ENCODE data around the gene KRTAP5-6.
"Not testable (repeated sequence)": the region's sequence is repeated elsewhere in the genome, so short reads cannot be mapped to it uniquely, and the experiment has no call there.

Gene KRTAP5-6

DNA sequence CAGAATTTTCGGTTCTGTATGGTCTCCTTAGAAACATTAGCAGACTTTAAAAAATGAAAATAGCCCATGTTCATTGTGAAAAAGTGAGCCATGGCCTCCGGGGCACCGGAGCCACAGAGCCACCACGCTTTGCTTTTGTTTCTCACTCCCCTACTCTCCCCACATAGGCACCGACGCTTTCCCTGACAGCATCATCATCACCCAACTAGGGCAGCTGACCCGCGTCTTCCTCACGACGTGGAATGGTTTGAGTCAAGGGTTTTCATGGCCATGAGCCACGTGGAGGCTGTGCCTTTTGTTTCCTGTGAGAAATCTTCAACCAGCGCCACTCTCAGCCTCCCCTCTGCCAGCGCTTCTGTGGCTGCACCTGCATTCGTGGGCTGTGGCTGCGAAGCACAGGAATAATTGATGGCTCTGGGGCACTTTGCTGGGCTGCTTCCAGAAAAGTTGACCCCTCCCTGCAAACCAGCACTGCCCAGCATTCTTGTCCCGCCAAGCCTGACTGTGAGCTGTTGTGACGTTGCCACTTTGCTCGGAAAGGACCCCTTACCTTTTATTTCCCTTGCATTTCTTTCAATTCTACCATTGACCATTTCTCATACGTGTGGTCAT lies 8.6 kb upstream of the KRTAP5-6 start:
- H3K36me3 Mint-ChIP-seq; H3K4me1 Mint-ChIP-seq (ENCODE audit: low read depth); H3K27ac Mint-ChIP-seq; H3K9me3 Mint-ChIP-seq (ENCODE audit: low read depth); H3K27me3 Mint-ChIP-seq; H3K4me3 Mint-ChIP-seq: not testable (repeated sequence)

DNA sequence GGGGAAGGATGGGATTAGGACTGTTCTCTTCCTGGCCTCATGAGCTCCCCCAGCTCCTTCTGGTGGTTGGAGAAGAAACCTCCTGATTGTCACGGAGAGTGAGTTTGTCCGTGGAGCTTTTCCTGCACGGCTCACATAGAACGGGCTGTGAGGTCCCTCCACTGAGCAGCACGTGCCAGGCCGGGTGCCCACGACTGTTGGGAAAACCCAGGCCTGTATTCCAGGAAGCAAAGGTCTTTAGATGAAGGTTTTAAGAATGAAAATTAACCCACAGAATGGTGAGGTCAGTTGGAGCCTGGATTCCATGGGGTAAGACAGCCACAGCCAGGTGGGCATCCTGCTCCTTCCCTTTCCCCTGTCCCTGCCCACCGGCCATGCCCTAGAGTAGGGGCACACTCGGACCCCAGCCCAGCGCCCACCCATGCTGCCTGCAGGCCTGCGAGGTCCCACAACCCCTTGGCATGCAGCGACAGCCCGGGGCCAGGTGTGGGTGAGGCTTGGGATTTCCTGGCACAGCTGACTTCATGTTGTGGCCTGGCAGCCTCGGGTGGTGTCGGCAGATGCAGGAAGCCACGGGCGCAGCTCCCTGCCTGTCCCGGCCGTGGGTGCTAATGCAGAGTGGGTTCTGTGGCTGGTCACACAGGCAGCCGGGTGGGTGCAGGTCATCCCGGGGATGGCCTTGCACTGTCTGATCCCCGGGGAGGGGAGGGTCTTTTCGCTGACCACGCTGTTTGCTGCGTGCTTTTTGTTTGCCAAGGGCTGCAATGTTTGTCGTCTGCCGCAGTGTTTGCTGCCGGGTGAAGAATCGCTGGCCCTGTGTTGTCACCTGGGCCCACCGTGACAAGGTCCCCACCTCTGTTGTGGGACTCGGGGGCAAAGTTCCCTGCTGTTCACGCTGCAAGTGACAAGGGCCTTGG lies 7.5 kb upstream of the KRTAP5-6 start:
- not testable (repeated sequence) for H3K4me1 Mint-ChIP-seq (ENCODE audit: low read depth); H3K36me3 Mint-ChIP-seq; H3K27ac Mint-ChIP-seq; H3K4me3 Mint-ChIP-seq; H3K9me3 Mint-ChIP-seq (ENCODE audit: low read depth); H3K27me3 Mint-ChIP-seq

DNA sequence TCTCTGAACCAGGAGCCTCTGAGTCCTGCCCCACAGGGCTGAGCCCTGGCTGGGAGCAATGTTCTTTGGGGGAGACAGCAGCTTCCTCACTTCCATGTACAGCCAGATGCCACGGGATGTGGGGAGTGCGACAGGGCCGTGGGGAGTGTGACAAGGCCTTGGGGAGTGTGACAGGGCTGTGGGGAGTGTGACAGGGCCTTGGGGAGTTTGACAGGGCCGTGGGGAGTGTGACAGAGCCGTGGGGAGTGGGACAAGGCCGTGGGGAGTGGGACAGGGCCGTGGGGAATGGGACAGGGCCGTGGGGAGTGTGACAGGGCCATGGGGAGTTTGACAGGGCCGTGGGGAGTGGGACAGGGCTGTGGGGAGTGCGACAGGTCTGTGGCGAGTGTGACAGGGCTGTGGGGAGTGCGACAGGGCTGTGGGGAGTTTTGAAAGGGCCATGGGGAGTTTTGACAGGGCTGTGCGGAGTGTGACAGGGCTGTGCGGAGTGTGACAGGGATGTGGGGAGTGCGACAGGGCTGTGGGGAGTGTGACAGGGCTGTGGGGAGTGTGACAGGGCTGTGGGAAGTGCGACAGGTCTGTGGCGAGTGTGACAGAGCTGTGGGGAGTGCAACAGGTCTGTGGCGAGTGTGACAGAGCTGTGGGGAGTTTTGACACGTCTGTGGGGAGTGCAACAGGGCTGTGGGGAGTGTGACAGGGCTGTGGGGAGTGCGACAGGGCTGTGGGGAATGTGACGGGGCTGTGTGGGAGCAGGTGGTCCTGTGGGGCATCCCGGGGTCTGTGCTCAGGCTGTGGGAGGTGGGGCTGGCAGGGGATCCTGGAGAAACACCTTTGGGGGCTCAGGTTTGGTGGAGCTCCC lies 6.6 kb upstream of the KRTAP5-6 start:
- Mint-ChIP-seq H3K9me3 (ENCODE audit: low read depth) (no peaks in the 10 kb centered on the region), H3K4me1 (ENCODE audit: low read depth) (peaks cover 3% of the 10 kb centered on the region), H3K4me3 (no peak overlapping the region), H3K27ac (no peak overlapping the region), H3K27me3 (peaks cover 9% of the 10 kb centered on the region), H3K36me3 (no peaks in the 10 kb centered on the region)

DNA sequence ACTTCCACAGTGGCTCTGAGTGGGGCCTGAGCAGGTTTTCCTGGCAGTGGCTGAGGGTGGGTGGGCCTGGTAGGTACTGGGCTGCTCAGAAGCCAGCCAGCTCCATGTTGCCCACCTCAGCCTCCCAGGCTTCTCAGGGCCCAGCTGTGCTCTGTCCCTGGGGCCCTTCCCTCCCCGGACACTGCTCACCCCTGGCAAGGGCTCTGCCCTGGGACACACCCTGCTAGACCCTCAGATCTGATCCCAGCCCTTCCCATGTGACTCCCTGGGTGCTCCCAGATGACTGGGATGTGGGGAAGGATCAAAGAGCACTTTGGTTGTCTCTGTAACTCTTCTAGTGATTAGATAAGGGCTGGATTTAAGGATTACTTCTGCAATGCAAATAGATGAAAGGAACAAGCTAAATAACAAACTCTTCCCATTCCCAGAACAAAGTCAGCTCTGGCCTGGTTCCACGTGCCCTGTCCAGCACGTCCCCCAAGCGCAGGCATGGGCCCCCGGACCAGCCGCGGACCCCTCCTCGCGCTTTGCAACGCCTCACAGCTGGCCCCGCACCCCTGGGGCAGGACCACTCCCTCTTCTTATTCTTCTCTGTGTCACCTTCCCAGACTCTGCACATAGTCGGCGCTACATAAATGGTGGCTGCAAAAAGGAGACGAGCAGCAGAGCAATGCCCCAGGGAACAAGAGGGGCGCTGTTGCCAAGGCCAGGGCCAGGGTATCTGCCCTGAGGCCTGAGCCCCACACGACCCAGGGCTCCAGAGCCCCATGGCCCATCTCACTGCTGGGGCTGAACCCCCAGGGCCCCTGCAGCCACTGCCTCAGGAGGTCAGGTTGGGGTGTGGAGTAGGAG lies 5.7 kb upstream of the KRTAP5-6 start:
- Mint-ChIP-seq H3K27me3 (peaks cover 8% of the 10 kb centered on the region), H3K4me1 (ENCODE audit: low read depth) (peaks cover 4% of the 10 kb centered on the region), H3K36me3 (no peaks in the 10 kb centered on the region), H3K27ac (no peak overlapping the region), H3K9me3 (ENCODE audit: low read depth) (no peaks in the 10 kb centered on the region), H3K4me3 (no peak overlapping the region)

DNA sequence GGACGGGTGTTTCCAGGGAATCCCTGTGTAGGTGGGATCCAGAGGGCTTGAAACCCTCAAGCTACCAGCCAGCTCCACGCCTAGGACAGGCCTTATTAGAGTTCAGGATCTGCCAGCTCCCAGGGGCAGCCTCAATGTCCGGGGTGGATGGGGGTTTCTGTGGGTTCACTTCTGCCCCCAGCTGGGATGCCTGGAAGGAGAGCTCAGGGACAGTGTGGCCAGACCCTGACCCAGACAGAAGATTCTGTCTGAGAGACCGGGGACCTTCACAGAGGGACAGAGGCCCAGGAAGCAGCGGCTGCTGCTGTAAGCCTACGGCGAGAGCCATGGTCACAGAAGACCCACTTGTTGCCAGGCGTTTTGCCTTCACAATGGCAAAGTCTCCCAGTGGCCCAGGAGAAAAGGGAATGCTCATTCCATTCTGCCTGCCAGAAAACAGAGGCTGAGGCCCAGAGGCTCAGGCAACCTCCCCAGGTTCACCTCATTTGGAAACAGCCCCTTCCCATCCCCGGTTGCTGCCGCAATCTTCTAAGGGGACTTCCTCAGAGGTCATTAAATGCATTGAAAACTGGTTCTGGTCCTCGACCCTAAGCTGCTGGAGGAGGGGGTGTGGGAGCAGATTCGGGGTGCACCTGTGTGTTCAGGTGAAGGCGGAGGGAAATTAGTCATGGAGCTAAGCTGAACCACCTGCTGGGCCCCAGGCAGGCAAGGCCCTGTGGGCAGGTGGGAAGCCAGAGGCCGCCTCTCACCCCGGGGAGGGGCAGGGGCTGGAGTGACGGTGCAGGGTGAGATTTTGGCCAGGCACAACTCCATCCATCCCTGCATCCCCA lies 4.9 kb upstream of the KRTAP5-6 start:
- no peaks in the 10 kb centered on the region for H3K36me3 Mint-ChIP-seq
- H3K9me3 Mint-ChIP-seq (ENCODE audit: low read depth), result no peaks in the 10 kb centered on the region
- H3K4me1 Mint-ChIP-seq (ENCODE audit: low read depth), result peaks cover 4% of the 10 kb centered on the region
- no peak overlapping the region for H3K4me3 Mint-ChIP-seq
- H3K27me3 Mint-ChIP-seq, result peaks cover 8% of the 10 kb centered on the region
- H3K27ac Mint-ChIP-seq, result no peak overlapping the region

DNA sequence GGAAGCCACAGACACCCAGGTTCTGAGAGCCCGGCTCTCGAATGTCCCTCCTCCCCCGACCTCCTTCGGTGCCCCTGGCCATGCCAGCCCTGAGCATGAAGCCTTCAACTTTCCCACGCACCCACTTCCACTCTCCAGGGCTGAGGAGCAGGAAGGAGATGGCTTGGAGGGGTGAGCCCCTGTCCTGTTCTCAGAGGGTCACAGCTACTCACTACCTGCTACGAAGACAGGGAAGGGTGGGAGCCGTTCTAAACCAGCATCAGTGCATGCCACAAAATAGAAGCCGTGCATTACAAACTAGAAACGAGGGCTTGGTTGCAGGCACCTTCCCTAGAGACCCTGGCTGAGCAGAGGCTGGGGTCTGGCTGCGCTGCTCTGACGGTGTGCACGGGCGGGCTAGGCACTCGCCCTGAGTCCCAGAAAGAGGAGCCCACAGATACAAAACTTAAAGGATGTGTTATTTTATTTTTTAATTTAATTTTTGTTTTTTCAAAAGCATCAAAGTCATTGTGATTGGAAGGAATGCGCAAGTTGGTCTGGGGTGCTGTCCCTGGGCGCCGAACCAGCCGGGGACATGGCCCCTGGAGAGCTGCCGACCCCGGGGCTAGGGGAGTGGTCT lies 4.2 kb upstream of the KRTAP5-6 start:
- H3K27me3 Mint-ChIP-seq, result peaks cover 8% of the 10 kb centered on the region
- H3K4me3 Mint-ChIP-seq, result no peak overlapping the region
- no peak overlapping the region for H3K27ac Mint-ChIP-seq
- H3K9me3 Mint-ChIP-seq (ENCODE audit: low read depth), result no peaks in the 10 kb centered on the region
- H3K36me3 Mint-ChIP-seq, result no peaks in the 10 kb centered on the region
- H3K4me1 Mint-ChIP-seq (ENCODE audit: low read depth), result peaks cover 6% of the 10 kb centered on the region

DNA sequence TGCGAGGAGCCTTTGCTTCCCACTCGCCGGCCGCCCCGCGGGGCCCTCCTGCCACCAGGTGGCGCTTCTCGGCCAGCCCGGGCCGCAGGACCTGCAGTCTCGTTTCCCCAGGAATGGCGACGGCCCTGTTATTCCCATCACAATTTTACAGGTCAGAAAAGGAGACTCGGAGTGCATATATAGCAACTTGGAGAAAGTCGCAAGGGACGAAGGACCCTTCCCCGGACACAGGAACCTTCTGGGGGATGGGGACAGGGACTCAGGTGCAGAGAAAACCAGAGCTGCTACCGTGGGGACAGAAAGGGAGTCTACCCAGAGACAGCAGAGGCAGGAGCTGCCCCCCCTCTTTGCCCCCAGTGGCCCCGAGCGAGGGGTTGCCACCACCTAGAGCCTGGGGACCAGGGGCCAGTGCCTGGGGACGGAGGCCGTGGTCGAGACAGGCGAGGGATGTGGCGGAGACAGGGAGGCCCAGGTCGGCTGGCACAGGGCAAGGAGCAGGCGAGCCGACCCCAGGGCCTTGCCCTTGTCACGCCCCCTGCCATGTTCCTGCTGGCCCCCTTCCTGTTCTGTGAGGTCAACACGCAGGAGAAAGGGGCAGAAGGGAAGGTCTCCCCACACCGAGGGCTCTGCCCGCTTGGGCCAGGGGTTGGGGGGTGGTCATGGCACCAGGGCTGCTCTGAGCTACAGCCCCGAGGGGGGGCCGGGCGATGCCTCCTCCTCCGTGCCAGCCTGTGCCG lies 3.5 kb upstream of the KRTAP5-6 start:
- no peak overlapping the region for H3K27ac Mint-ChIP-seq
- peak overlapping the region; percentile 82 for H3K4me3 Mint-ChIP-seq
- peaks cover 8% of the 10 kb centered on the region for H3K4me1 Mint-ChIP-seq (ENCODE audit: low read depth)
- H3K36me3 Mint-ChIP-seq, result no peaks in the 10 kb centered on the region
- peaks cover 8% of the 10 kb centered on the region for H3K27me3 Mint-ChIP-seq
- H3K9me3 Mint-ChIP-seq (ENCODE audit: low read depth), result no peaks in the 10 kb centered on the region

DNA sequence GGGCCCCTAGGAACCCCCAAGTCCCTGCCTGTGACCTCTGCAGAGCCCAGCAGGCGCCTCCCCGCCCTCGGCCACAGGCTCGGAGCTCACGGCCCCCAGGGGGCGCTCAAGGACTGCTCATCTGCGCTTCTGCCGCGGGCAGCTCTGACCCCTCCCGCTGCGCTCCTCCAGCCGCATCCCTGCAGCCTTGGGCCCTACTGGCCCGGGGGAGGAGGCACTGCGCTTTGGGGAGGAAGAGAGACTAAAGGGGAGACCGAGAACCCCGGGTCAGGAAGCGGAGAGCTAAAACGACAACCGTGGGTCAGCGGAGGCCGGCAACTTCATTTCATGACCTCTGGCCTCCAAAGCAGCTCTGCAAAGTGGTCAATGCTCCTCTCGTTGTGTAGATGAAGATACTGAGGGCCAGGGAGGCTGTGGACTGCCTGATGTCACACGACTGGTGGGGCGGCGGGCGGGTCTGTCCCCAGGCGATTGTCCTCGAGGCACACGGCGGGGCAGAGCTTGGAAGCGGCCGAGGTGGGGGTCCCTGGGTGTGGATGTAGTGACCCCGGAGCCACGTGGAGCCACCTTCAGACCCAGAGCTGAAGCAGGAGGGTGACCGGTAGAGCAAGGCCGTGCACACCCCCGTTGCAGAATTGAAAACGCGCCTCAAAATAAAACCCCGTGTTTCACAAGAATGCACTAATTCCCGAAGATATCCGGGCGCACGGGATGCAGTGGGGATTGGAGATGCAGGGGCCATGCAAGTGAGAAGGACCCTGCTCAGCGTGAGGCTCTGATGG lies 2.7 kb upstream of the KRTAP5-6 start:
- Mint-ChIP-seq H3K27ac (no peak overlapping the region), H3K9me3 (ENCODE audit: low read depth) (no peaks in the 10 kb centered on the region), H3K4me1 (ENCODE audit: low read depth) (peaks cover 8% of the 10 kb centered on the region), H3K36me3 (no peaks in the 10 kb centered on the region), H3K27me3 (peaks cover 6% of the 10 kb centered on the region), H3K4me3 (no peak overlapping the region)

DNA sequence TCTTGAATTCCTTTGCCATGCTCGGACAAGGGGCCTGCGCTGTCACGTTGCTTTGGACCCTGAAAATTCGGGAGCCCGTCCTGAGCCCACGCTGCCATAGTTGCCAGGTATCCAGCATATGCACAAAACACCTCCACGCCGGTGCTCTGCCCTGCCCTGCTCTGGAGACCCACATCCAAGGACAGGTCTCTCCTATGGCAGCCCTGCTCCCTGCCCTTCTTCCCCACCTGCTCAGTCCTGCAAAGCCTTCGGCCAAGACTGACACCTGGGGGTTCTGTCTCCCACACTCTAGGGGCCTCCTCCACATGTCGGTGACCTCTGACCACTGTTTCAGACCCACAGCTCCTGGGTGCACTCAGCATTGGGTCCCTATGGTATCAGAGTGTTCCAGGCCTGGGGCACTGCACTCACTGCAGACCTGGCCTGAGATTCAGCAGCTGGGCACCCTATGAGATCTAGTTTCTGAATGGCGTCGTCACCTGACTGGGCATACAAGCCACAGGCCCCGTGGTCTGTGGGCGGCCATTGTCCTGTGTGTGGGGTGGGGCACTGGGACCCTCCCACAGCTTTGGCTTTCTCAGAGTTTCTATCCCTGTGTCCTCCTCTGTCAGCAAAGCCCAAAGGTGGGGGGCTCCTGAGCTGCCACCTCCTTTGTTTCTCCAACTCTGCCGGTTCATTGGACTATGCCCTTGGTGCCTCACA lies 2.0 kb upstream of the KRTAP5-6 start:
- H3K27me3 Mint-ChIP-seq, result peaks cover 6% of the 10 kb centered on the region
- H3K27ac Mint-ChIP-seq, result no peak overlapping the region
- H3K36me3 Mint-ChIP-seq, result no peaks in the 10 kb centered on the region
- H3K4me1 Mint-ChIP-seq (ENCODE audit: low read depth), result peaks cover 9% of the 10 kb centered on the region
- no peak overlapping the region for H3K4me3 Mint-ChIP-seq
- no peaks in the 10 kb centered on the region for H3K9me3 Mint-ChIP-seq (ENCODE audit: low read depth)

DNA sequence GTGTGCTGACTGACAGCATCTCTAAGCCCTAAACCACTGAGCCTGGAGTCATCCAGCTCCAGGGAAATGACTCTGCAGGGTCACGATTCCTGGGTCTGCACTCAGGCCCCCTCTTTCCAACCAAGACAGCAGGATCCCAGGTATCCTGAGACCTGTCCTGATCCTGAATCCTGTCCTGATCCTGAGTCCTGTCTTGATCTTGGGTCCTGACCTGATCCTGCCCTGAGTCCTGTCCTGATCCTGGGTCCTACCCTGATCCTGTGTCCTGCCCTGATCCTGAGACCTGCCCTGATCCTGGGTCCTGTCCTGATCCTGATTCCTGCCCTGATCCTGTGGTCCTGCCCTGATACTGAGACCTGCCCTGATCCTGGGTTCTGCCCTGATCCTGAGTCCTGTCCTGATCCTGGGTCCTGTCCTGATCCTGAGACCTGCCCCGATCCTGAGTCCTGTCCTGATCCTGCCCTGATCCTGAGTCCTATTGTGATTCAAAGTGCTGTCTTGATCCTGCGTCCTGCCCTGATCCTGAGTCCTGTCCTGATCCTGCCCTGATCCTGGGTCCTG lies 1.4 kb upstream of the KRTAP5-6 start:
- H3K9me3 Mint-ChIP-seq (ENCODE audit: low read depth), result no peaks in the 10 kb centered on the region
- H3K4me3 Mint-ChIP-seq, result no peak overlapping the region
- no peaks in the 10 kb centered on the region for H3K36me3 Mint-ChIP-seq
- no peak overlapping the region for H3K27ac Mint-ChIP-seq
- peaks cover 14% of the 10 kb centered on the region for H3K4me1 Mint-ChIP-seq (ENCODE audit: low read depth)
- H3K27me3 Mint-ChIP-seq, result peaks cover 4% of the 10 kb centered on the region

DNA sequence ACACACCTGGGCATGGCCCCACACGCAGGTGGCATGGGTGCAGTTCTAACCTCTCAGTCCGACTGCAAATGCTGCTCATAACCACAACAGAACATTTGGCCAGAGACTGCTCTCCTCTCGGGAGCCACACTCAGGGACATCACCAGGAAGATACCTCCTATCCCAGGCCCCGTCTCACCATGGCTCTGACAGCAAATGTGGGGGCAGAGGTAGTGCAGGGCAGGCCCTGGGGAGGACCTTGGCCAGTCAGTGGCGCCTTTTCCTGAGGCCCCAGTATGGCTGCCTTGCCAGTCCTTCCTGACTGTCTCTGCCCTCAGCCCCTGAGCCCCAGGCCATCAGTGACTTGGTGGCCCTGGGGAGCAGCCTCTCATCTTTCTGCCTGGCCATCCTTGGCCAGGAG lies 2.8 kb downstream of the KRTAP5-6 start:
- no peak overlapping the region for H3K27ac Mint-ChIP-seq
- H3K27me3 Mint-ChIP-seq, result no peaks in the 10 kb centered on the region
- H3K9me3 Mint-ChIP-seq (ENCODE audit: low read depth), result peaks cover 7% of the 10 kb centered on the region
- H3K36me3 Mint-ChIP-seq, result no peaks in the 10 kb centered on the region
- peaks cover 24% of the 10 kb centered on the region for H3K4me1 Mint-ChIP-seq (ENCODE audit: low read depth)
- H3K4me3 Mint-ChIP-seq, result no peak overlapping the region

All from activated naive CD8-positive, alpha-beta T cell (primary cell).